Activated naive CD4-positive, alpha-beta T cell treated with anti-CD3 and anti-CD28 coated beads, Interleukin-2, amount 50 U/mL, for 16 hours (primary cell): ENCODE results near the gene APRT.
"Not testable (repeated sequence)": the region's sequence is repeated elsewhere in the genome, so short reads cannot be mapped to it uniquely, and the experiment has no call there.

ENCODE experiments used
- DNase-seq: peaks from one replicate; pipeline ENCODE4 v3.0.0-alpha.2; 2020

APRT gene

GRCh38 chr16:88806491-88807111 lies 5.1 kb downstream of the APRT start:
- DNase-seq: no peak

- no peak for DNase-seq
These were observed 5.8 kb downstream of the APRT start for GRCh38 chr16:88805887-88806393.

DNA sequence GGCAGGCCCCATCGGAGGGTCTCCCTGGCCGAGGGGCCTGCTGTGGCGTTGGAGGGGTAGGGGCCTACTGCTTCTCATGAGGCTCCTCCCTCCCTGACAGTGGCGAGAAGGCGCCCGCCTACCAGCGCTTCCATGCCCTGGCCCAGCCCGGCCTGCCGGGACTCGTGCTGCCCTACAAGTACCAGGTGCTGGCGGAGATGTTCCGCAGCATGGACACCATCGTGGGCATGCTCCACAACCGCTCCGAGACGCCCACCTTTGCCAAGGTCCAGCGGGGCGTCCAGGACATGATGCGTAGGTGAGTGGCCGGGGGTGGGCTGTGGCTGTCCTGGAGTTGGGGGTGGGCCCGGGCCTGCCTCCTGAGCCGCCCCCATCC lies 6.4 kb downstream of the APRT start:
- no peak for DNase-seq

DNA sequence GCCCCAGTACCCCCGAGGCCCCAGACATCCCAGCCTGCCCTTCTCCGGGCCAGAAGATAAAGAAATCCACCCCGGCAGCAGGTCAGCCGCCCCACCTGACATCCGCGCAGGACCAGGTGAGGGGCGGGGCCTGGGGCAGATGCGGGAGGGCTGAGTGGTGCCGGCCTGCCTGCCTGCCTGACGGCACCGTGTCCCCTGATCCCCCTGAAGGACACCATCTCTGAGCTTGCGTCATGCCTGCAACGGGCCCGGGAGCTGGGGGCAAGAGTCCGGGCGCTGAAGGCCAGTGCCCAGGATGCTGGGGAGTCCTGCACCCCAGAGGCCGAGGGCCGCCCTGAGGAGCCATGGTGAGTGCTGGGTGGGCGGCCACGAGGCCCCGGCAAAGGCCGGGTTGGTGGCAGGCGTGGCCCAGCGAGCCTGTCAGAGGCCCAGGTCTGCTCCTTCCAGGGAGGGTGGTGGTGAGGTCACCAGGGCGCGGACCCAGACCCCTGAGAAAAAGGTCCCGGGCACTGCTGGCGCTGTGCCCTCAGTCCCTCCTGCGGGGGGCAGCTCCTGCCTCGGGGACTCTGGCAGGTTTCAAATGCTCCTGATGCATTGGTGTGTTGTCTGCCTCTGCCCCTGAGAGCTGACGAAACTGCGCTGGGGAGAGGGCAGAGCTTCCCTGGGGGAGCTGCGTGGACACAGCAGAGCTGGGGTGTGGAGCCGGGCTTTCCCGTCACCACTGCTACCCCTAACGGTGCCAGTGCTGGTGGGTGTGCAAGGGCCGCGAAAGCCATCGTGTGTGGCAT lies 7.0 kb downstream of the APRT start:
- peak; percentile 49 for DNase-seq

DNA sequence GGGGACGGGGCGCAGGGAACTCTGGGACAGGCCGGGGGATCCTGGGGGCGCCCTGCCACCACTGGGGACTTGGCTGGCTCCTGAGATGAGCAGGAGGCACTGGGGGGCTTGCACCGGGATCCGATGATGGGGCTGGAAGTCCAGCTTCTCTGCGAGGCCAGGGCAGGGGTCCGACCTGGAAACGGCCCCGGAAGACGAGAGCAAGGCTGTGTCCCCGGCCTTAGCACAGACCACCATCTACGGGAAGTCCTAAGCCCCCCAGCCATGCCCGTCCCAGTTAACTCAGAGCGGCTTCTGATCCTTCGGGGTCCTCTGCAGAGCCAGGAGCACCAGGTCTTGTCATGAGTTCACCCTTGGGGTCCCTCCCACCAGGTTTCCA lies 7.6 kb downstream of the APRT start:
- no peak for DNase-seq

GRCh38 chr16:88803264-88803987 lies 8.3 kb downstream of the APRT start, which contains the start of gene CDT1:
TSS of gene CDT1 (plus strand) at chr16:88803789. CDS start at chr16:88803832, 43 bp downstream.
- DNase-seq: peak; percentile 82

- no peak for DNase-seq
These were observed 11.5 kb downstream of the APRT start for GRCh38 chr16:88800277-88800592.

GRCh38 chr16:88799569-88800276 lies 12.0 kb downstream of the APRT start:
- DNase-seq: no peak

- no peak for DNase-seq
These were observed 12.8 kb downstream of the APRT start for GRCh38 chr16:88798772-88799455.

DNA sequence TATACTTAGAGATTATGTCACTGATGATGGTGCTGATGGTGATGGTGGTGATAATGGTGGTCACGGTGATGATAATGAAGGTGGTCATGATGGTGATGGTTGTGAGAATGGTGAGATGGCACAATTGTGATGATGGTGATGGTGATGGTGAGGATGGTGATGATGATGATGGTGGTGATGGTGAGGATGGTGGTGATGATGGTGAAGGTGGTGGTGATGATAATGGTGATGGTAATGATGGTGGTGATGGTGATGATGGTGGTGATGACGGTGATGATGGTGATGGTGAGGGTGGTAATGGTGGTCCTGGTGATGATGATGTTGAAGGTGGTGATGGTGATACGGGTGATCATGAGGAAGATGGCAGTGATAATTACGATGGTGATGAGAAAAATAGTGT lies 13.7 kb downstream of the APRT start:
- no peak for DNase-seq

DNA sequence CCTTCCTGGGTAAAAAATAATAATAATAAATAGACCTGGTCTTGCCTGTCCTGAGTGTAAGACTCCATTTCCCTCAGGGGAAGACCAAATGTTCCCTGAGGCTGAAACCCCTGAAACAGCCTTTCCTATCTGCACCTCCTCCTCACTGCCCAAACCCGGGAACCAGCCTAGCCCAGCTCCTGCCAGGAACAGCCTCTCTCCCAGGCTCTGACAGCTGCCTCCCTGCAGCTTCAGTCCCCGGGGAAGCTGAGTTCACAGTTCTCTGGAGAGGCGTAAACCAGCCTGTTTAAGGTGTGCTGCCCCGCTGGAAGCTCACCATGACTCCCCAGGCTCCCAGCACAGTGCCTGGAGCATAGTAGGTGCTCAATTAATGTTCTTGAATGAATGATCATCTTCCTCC lies 15.4 kb downstream of the APRT start:
- DNase-seq: no peak

DNA sequence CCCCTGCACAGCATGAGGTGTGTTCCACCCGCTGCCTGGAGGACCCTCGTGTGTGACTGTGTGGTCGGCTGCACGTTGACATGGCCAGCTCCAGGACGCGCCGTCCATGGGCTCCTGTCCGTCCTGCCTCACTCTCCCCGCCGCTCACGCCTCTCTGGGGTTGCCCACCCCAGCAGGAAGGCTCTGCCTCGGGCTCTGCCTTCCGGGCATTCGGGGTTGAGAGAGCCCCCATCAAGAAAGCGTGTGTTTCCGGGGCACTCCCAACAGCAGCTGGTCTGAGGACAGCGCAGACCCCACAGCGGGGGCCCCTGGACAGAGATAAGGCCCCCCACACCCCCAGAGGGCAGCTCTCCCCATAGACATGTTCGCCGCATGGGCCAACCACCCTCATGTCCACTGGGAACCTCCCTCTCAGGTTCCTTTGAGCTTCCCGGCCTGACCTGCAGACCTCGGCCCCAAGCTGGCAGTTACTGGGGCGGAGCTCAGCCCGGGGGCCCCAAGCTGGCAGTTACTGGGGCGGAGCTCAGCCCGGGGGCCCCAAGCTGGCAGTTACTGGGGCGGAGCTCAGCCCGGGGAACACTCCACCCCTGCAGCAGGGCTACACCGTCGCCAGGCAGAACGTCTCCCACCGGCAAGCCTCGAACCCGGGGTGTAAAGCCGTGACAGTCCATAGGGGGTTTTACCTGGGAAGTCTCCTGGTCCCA lies 18.3 kb downstream of the APRT start:
- no peak for DNase-seq

DNA sequence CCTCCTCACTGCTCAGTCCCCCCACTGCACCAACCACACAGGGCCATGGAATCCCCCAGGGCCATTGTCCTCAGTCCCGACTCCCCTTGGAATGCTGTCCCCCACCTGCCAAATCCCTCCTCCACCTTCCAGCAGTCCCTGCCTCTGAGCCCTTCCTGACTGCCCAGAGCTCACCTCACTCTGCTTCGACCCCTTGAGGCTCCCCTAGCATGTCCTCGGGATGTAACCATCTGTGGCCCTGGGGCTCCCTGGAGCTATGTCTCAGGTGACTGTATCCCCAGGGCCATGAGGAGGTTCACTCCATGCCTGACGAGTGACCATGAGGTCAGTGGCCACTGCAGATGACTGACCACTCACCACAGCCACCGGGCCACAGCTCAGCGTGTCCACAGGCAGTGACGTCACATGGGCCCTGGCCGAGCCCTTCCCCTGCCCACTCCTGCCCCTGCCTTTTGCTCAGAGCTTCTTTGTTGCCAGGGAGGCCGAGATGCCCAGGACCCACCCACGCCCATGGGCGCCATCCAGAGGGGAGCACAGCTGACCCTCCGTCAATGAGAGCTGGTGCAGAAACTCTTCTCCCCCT lies 19.0 kb downstream of the APRT start:
- DNase-seq: no peak

- no peak for DNase-seq
These were observed 19.6 kb downstream of the APRT start for GRCh38 chr16:88792078-88792550.

DNA sequence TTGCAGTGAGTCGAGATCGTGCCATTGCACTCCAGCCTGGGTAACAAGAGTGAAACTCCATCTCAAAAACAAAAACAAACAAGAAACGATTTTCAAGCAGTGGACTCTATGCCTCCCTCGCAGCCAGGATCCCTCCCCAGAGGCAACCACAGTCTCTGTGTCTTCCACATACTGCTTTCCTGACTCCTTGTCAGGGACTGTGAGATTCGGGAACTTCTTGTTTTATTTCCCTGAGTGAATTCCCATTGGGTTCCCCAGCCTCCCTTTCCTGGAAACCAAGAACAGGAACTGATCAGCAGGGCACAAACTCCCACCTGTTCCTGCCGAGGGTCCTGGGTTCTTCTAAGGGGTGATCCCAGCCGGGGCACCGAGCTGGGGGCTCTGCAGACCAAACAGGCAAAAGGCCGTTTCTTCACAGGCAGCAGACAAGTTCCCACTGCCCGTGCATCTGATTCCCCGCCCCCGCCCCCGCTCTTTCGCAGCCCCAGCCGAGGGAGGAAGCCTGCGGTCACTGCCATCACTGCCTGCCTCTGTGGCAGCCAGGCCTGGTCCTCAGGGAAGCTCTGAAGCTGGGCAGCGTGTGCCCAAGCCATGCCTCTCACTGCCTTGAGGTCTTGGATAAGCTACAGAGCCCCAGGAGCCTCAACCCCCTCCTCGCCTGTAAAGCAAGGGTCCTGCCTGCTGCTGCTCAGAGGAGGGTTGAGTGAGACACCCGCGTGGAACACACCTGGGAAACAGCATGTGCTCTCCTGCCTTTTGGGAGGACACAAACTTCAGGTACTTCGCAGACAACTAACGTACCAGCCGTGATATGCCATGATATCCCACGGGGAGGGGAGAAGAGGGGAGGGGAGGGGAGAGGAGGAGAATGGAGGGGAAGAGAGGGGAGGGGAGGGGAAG lies 21.2 kb downstream of the APRT start:
- peak; percentile 44 for DNase-seq

GRCh38 chr16:88789594-88789993 lies 22.1 kb downstream of the APRT start:
- DNase-seq: no peak

DNA sequence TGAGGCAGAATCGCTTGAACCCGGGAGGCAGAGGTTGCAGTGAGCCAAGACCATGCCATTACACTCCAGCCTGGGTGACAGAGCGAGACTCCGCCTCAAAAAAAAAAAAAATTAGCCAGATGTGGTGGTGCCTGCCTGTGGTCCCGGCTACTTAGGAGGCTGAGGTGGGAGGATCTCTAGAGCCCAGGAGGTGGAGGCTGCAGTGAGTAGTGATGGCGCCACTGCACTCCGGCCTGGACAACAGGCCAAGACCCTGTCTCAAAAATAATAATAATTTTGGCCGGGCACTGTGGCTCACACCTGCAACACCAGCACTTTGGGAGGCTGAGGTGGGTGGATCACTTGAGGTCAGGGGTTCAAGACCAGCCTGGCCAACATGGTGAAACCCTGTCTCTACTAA lies 23.0 kb downstream of the APRT start:
- DNase-seq: not testable (repeated sequence)

GRCh38 chr16:88787579-88788314 lies 24.0 kb downstream of the APRT start:
- no peak for DNase-seq

GRCh38 chr16:88785106-88785924 lies 26.4 kb downstream of the APRT start, which contains the start of gene PIEZO1:
TSS of gene PIEZO1 (minus strand) at chr16:88785220. CDS start at chr16:88784964, 256 bp downstream.
- peak; percentile 83 for DNase-seq
